GM21723 (cell line): ENCODE measurements around the gene RPH3AL.
"Not testable (repeated sequence)": the region's sequence is repeated elsewhere in the genome, so short reads cannot be mapped to it uniquely, and the experiment has no call there.

Source experiments
- ATAC-seq: cut with Tn5 transposase; IDR thresholded peaks from one replicate; pipeline ENCODE4 v1.9.1; 2021; ENCODE audit warnings: mild to moderate bottlenecking, moderate library complexity; ENCODE audit not compliant: unreplicated experiment

The RPH3AL gene

GRCh38 chr17:246226-246625 is 106.4 kb downstream of the RPH3AL start:
- ATAC-seq = no peak

DNA sequence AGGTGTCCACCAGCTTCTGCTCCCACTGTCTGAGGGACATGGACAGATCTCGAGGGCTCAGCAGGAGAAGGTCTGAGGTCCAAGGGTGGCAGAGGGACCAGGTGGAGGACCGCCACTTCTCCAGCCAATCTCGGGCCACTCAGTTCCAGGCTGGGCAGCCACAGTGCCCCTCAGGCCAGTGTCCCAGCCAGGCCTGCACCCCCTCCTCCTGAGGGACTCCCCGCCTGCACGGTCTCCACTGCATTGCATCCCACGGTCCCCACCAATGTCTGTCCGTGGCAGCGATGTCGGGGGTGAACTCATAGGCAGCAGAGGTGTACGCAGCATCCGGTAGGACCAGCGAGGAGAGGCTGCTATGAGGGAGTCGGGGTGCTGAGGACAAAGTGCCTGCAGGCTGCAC is 107.0 kb downstream of the RPH3AL start:
- ATAC-seq = no peak

DNA sequence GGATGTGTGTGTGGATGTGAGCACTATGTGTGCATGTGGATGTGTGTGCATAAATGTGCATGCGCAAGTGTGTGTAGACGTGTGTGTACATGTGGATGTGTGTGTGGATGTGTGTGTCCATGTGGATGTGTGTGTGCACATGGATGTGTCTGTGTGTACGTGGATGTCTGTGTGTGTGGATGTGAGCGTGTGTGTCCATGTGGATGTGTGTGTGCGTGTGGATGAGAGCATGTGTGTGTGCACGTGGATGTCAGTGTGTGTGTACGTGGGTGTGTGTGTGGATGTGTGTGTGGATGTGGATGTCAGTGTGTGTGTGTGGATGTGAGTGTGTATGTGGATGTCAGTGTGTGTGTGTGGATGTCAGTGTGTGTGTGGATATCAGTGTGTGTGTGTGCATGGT is 107.6 kb downstream of the RPH3AL start:
- no peak for ATAC-seq

DNA sequence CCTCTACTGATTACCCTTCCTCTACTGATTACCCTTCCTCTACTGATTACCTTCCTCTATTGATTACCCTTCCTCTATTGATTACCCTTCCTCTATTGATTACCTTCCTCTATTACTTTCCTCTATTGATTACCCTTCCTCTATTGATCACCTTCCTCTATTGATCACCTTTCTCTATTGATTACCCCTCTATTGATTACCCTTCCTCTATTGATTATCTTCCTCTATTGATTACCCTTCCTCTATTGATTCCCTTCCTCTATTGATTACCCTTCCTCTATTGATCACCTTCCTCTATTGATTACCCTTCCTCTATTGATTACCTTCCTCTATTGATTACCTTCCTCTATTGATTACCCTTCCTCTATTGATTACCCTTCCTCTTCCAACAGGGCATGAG is 108.7 kb downstream of the RPH3AL start:
- ATAC-seq = not testable (repeated sequence)

- ATAC-seq = no peak
Measured at GRCh38 chr17:238964-239259, 113.7 kb downstream of the RPH3AL start.

GRCh38 chr17:238071-238963 is 114.3 kb downstream of the RPH3AL start:
- ATAC-seq = no peak

DNA sequence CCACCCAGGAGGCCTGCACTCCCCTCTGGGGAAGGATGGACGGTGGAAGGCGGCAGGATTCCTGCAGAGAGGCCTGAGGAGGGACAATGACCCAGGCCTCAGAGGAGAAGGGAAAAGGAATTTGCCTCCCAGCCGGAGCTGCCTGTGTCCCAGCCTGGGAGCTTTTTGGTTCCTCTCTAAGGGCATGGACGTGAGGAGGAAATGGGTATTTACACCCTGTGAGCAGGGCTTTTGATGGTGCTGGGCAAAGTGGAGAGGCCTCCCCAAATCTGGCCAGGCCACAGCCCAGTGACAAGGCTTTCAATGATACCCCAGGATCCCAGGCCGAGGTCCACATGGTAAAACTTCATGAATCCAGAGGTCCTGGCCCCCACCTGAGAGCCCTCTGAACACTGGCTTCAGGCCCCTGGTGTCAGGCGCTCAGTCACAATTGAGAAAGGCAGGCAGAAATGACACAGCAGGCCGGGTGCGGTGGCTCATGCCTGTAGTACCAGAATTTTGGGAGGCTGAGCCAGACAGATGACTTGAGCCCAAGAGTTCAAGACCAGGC is 115.1 kb downstream of the RPH3AL start:
- no peak for ATAC-seq

- no peak for ATAC-seq
Measured at GRCh38 chr17:236641-237405, 115.8 kb downstream of the RPH3AL start.

DNA sequence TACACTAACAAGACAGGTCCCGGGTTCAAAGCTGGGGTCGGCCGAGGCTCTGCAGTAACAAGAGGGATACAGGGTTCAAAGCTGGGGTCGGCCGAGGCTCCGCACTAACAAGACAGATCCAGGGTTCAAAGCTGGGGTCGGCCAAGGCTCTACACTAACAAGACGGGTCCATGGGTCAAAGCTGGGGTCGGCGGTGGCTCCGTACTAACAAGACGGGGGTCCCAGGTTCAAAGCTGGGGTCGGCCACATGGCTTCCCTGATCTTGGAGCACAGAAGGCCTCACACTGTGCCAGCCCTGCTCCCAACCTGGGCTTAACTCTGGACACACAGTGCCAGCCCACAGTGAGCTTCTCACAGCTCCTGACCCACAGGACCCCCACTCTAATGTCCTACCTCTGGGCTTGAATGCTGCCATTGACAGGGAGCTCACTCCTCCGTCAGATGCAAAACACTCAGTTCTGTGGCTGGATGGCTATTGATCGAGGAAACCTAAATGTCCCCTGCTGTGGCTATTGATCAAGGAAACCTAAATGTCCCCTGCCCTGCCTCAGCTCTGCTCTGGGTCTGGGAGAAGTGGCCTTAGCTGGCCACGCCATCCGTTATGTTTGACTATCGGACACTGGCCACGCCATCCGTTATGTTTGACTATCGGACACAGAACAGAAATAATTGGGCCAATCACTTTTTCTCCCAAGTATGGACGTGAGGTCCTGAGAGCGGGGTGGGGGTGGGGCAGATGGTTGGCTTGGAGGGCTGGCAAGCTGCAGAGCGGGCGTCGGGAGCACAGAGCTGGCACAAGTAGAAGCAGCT is 116.6 kb downstream of the RPH3AL start:
- no peak for ATAC-seq

- ATAC-seq = not testable (repeated sequence)
Measured at GRCh38 chr17:234994-235830, 117.4 kb downstream of the RPH3AL start.

DNA sequence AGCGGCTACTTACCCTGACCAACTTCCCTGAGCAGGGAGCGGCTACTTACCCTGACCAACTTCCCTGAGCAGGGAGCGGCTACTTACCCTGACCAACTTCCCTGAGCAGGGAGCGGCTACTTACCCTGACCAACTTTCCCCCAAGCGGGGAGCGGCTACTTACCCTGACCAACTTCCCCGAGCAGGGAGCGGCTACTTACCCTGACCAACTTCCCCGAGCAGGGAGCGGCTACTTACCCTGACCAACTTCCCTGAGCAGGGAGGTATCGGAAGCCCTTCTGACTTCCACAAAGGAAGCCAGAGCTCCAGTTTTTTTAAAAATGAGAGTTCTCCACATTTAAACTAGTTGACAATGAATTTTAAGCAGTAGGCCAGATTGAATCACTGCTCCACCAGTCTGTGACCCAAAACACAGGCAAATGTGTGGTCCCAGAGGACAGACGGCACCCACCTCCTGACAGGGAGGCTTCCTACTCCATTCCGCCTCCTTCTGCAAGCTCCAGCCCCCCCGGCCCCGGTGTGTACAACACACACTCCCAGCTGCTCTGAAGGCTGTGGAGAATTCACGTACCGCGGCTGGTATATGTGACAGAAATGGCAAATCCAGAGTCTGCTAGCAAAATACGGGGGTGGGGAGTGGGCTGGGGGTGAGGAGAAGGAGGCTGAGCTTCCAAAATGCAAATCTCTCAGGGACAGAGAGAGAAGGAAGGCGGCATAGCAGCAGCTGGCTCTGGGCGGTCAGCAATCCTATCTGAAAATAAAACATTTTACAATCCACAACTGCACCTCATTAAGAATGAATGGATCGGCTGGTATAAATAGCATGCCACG is 118.2 kb downstream of the RPH3AL start:
- not testable (repeated sequence) for ATAC-seq

- ATAC-seq = no peak
Measured at GRCh38 chr17:233473-233941, 119.1 kb downstream of the RPH3AL start.

- ATAC-seq = no peak
Measured at GRCh38 chr17:231966-232807, 120.4 kb downstream of the RPH3AL start.

DNA sequence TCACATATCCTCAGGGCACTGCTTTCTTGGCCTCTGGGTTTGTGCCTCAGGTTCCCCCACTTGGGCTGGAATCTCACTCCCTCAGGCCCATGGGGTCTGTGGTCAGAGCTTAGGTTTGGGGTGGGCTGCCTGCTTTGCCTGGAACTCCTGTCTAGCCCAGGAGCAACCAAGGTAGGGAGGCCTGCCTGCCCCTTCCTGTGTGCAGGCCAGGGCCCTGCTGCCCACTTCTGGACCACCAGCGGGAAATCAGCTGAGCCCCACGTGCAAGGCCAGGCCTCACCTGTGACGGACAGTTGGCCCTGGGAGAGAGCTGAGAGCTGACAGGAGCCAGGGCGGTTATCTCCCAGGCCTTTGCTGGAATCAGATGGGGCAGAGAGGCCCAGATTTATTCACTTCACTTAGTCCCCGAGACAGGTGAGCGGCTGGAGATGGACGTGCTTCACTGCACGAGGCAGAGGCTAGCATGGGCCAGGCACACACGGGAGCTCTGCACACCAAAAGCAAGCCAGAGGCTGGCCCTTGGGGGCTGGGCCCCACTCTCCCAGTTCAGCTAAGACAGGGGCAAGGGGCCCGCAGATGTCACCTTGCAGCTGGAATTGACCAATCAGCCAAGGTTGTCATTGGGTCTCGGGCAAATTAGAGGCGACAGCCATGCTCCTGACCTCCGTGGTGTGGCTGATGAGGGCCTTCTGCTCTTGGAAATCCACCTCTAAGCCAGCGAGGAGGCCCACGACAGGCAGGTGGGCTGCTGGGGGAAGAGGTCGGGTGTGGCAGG is 121.2 kb downstream of the RPH3AL start:
- ATAC-seq = no peak

DNA sequence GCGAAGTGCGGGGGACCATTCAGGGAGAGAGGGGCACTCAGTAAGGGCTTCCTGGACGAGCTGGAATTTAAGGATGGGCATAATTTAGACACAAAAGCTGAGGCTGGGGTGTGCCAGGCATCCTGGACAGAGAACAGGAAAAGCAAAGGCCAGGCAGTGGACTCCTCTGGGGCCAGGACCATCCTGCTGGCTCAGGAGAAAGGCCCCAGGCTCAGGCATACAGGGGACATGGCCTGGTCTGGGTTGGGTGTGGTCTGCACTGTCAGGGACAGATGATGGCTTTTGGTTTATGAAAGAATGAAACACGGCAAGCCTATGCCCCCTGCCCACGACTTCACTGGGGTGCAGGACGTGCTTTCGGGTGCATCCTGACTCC is 122.2 kb downstream of the RPH3AL start:
- ATAC-seq = no peak

- no peak for ATAC-seq
Measured at GRCh38 chr17:229709-230394, 122.8 kb downstream of the RPH3AL start.
